HG03196 (cell line): ENCODE measurements around the gene DUOXA2.
A peak's percentile ranks its signal among the peaks of the same experiment; 100 is the strongest.

ENCODE experiments used
- ATAC-seq: cut with Tn5 transposase; IDR thresholded peaks from one replicate; pipeline ENCODE4 v1.9.1; 2021; ENCODE audit not compliant: unreplicated experiment

Gene DUOXA2

DNA sequence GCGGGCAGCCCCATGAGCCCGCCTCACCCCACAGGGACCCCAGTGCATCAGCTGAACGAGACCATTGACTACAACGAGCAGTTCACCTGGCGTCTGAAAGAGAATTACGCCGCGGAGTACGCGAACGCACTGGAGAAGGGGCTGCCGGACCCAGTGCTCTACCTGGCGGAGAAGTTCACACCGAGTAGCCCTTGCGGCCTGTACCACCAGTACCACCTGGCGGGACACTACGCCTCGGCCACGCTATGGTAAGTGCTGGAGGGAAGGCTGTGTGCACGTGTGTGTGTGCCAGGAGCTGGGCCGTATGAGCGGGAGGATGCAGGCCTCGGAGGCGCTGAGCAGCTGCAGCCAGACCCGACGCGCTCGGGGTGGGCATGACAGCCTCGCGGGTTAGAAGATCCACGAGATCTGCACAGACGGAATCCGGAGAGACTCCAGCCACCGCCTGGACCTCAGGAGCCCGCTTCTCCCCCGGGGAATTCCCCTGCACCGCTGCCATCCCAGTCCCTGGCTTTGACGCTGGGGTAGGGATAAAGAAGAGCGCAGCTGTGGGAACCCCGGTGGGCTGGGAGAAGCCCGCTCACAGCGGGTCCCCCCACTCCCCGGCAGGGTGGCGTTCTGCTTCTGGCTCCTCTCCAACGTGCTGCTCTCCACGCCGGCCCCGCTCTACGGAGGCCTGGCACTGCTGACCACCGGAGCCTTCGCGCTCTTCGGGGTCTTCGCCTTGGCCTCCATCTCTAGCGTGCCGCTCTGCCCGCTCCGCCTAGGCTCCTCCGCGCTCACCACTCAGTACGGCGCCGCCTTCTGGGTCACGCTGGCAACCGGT lies 2.6 kb downstream of the DUOXA2 start:
- no peak for ATAC-seq

DNA sequence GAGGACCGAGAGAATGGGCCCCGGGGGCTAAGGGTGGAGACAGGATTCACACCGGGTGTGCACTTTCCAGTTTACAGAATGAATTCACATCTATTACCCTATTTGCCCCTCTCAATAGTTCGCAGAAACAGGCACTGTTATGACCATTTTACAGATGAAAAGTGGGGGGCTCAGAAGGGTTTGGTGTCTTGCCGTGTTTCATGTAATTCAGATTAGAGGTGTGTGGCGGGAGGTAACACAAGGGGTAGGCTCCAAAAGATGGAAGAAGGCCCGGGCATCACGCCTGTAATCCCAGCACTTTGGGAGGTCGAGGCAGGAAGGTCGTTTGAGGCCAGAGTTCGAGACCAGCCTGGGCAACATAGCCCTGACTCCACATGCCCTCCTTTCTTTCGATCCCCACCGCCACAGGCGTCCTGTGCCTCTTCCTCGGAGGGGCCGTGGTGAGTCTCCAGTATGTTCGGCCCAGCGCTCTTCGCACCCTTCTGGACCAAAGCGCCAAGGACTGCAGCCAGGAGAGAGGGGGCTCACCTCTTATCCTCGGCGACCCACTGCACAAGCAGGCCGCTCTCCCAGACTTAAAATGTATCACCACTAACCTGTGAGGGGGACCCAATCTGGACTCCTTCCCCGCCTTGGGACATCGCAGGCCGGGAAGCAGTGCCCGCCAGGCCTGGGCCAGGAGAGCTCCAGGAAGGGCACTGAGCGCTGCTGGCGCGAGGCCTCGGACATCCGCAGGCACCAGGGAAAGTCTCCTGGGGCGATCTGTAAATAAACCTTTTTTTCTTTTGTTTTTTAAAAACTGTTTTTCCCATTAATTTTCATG lies 3.4 kb downstream of the DUOXA2 start:
- no peak for ATAC-seq

DNA sequence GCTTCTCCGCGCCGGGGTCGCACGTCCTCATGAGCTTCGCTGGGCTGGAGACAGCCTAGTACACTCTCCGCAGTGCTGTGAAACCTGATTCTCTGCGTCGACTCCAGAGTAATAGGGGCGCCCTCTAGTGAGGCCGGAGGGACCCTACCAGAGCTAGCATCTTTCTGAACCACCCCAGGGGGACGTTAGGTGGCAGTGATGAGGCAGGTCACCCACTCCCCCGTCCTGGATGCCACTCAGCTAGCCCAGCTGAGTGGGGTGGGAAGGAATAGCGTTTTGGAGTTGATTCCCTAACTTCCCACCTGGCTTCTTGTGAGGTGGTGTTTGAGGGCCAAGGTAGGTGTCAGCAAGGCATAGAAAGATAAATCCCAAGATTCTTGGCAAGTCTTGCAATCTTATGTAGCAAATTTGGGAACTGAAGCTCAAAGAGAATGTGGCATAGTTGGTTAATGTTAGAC lies 4.0 kb downstream of the DUOXA2 start:
- ATAC-seq = peak; percentile 91

DNA sequence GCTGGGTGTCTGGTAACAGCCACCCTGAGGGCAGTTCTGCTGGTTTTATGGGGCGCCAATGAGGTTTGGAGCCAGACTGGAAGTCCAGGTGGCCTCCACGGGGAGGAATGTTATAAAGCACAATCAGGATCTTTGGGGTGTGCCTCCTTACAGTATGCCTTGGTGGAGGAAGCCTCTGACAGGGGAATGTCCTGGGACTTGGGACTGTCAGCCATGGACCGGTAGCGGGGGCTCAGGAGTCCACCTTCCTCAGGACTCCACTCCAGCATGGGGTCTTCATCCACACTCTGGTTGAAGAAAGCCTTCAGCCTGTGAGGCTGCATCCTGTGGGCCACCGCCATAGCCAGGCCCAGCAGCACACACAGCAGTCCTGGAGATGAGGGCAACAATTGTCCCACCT lies 4.9 kb downstream of the DUOXA2 start:
- ATAC-seq = no peak

DNA sequence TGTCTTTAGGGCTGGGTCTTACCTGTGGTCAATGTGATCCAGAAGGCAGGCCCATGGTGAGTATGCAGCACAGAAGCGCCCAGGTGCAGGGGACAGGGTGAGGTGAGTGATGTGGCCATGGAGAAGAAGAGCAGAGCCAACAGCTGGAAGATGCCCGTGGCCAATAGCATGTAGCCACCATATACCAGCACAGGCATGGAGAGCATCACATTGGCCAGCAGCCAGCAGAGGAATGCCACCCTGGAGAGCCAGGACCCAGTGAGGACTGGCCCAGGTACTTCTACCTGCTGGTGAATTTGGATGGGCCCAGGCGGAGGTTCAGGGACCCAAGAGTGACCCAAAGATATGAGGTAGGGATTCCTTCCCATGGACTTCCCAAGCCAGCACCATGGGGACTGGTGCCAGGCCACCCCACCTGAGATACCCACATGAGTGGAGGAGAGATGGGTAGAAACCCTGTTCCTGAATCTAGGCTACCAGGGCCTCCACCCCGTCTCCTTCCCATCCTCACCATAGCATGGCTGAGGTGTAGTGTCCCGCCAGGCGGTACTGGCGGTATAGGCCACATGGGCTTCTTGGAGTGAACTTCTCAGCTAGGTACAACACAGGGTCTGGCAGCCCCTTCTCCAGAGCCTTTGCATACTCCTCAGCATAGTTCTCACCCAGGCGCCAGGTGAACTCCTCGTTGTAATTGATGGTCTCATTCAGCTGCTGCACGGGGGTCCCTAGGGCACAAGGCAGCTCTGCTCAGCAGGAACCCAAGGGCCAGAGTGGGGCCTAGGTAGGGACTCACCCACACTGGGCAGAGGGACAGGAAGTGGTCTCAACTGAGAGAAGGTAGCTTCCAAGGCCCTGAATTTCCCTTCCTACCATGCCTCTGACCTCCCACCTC lies 6.2 kb downstream of the DUOXA2 start:
- ATAC-seq = no peak

DNA sequence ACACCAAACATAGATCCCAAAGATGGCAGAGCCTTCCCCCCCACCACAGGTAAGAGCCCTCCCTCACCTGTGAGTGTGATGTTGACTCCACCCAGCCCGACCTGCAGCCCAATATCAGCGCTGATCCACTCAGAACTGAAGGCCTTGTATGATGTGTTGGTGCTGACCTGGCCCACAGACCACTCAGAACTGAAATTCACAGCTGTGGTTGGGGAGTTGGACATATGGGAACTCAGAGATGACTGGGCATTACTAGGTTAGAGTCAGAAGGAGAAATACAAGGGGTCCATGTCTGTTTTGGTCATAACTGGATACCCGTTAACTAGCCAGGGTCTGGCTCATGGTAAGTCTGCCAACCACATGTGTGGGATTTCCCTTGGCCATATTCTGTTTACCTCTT lies 6.9 kb downstream of the DUOXA2 start:
- no peak for ATAC-seq

DNA sequence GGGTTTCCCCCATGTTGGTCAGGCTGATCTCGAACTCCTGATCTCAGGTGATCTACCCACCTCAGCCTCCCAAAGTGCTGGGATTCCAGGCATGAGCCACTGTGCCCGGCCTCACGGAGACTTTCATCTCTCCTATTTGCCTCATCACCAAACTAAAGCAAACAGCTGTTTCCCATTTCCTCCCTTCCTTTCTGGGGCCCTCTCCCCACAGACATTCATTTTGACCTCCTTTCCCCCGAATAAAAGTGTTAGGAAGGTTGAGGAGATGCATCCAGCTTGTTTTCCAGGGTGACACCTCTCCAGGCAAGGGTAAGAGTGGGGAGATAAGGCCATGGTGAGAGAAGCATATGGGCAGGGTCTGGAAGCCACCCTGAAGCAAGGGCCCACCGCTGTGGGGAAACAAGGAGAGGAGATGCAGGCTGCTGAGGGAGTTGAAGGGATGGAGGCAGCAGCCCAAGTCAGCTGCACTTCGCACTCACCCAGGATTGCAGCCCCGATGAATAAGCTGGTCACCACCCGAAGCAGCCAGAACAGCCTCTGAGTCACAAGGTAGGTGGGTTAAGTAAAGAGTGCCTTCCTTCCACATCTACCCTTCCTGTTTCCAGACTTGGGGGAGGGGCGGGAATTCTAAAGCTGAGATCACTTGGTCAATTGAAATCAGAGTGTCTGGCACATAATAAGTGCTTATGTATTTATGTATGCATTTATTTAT lies 7.7 kb downstream of the DUOXA2 start:
- no peak for ATAC-seq

DNA sequence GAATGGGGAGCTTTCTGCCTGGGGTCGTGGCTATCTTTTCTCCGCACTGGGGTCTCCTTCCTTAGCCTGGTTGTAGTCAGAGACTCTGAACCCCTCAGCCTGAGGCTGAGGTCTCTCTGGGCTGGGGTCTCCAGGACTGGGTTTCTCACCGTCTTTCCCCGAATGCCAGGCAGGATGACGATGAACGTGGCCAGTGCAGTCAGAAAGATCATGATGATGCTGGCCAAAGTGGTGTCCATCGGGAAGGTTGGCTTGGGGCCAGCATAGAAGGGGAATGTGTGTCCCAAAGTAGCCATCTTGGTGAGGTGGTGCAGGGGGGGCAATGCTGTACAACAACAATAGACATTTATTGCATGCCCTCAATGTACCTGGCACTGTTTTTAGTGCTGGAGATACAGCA lies 8.6 kb downstream of the DUOXA2 start:
- no peak for ATAC-seq

DNA sequence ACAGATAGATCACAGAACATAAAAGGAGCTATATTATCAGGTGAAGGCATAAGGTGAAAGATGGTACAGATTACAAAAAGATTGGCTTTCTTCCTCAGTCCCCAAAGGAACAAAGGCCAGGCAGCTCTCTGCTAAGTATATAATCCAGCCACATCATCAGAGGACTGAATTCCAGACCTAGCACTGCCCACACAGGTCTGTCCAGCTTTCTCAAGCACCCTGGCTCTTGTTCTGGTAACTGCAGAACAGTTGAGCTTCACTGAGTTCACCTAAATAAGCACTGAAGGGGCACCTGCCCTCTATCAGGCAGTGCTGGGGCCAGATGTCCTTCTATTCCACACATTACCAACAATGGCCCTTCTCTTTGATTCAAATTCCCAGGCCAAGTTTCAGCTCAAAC lies 9.3 kb downstream of the DUOXA2 start:
- no peak for ATAC-seq

DNA sequence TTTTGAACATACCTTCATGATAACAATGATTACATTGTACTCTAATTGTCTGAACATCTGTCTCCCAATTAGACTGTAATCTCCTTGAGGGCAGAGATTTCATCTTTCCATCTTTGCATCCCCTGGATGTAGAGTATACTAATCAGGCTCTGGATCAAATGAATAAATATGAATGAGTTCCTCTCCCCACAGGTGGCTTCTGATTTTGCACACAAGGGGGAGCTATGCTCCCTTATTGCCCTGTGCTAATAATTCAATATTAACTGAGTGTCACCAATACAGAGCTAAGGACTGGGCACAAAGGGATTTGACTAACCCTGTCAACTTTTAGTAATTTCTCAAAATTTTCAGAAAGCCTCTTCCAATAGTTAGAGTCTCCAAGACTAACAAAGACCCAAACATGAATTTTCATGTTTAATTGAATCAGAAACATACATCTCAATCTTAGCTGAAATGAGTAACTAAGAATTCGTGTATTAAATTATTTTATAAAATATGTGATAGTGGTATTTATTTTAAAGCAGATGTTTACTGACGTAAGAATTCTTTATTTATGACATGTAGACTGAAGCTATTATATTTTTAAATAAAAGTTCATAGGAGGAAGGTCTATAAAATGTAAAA lies 12.5 kb downstream of the DUOXA2 start:
- ATAC-seq = no peak

DNA sequence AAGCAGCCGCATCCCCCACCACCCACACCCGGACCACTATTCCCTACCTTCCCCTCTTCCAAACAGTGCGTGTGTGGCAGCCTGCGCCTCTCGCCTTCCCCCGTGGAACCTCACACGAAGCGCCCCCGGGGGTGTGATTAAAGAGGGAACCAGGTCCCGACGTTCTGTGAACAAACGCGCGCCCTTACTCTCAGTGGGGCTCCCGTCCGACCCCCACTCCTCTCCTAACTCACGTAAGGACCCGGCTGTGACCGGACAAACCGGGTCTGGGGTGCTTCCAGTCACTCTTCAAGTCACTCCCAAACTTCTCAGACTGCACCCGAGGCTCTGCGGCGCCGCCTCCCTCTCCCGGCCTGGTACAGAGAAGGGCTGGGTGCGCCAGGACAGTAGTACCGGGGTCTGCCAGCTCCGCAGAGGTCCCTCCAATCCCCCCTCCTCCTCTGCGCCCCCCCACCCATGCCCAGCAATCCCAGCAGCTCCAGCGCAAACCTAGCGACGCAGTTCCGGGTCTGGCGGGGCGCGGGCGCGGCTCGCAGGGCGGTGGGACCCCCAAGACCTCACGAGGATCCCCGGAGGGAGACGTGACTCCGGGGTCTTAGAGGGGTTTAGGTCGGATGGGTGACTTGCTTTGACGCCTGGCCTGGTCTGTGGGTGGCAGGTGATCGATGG lies 15.0 kb downstream of the DUOXA2 start:
- ATAC-seq = no peak

DNA sequence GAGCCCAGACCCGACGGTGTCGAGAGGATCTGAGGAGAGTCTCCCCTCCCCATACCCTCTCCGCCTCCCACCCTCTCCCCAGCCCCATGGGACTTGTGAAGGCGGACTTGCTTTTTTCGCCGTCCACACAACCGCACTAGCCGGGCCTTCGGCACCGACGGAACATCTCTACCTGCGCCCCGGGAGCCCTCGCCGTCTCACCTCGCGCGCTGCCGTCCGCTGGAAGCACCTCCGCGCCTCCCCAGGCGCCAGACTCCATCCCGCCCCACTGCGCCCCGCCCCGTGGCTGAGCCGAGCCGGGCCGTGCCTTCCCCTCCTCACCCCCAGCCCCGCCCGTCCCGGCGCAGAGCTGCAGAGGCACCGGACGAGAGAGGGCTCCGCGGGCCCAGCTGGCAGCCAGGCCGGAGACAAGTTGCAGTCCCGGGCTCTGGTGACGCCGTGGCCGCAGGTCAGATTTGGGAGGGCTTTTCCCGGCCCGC lies 15.6 kb downstream of the DUOXA2 start, which contains the start of the genes DUOX1 and DUOXA1:
DUOX1 (plus strand) TSS at position 344 of the 479 bp plus-strand sequence. CDS start 1,973 bp downstream, outside the sequence.
DUOXA1 (minus strand) TSS at position 229 of the 479 bp plus-strand sequence. CDS start 6,865 bp downstream, outside the sequence.
- ATAC-seq = no peak

DNA sequence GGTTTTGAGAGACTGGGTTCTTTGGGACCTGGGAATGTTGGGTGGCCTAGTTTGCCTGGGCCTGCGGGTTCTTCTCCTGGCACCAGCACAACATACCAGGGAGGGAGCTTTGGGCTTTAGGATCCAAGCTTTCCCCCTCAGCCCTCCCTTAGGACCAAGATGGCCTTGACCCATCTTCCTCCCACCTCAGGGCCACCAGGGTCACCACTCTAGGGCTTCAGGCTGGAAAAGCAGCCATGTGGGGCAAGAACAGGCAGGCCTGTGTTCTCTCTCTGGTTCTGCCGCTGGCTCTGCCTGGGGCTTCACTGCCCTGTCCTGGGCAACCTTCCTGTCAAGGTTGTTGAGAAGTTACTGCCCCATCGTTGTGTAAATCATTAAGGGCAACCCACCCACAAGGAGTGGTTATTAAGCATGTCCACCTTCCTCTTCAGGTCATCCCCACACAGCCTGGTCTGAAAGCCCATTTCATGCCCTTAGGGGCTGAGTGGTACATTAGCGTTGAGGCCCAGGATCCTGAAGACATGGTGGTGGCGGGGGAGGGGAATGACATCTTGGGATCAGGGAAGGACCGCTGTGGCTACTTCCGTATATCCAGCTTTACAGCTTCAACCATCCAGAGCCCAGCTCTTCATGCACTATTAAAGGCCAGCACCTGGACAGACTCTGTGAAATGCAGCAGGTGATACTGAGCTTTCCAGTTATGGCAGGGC lies 16.3 kb downstream of the DUOXA2 start:
- ATAC-seq = no peak

DNA sequence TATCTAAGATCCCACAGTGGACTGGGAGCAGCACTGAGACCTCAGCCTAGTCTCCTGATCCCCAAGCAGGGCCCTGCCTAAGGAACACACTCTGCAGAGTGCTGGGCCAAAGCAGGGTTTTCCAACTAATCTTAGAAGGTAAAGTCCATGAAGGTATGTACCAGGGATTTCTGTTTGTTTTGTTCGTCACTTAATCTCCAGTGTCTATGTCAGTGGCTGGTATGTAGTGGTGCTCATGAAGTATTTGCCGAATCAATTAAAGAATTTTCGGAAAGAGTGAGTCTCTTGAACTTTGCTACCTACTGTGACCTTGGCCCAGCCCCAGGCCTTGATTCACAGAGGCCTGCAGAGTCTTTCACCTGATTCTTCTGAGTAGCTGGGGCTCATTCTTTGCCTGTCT lies 17.4 kb downstream of the DUOXA2 start:
- ATAC-seq = no peak

DNA sequence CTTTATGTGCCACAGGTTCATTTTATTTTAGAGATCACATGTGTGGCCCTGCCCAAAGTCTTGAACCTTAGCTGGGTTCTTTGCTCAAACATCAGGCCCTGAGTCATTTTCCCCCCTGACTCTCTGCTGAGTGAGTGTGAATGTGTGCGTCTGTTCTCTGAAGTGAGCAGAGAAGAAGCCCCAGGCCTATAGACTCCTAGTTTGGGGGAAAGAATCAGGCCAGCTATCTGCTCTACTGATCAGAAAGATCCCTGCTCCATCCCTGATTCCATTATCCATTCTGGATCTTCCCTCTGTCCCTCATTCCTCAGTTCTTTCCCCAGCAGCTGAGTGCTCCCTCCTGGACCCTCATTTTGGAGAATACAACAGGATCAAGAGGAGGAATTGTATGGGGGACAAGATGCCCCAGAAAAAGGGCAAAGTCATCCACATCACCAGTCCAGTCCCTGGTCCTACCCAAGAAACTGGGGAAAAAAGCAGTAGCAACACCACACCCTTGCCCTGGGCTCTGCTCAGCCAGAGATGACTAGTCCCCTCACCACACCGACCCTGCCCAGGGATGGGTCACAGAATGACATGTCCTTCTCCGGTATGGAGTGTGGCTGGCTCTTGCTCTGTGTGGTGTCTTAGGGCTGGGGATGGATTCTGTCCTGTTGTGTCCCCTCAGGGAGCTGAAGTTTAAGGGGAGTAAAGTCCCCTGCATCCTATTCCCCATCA lies 18.9 kb downstream of the DUOXA2 start:
- no peak for ATAC-seq

DNA sequence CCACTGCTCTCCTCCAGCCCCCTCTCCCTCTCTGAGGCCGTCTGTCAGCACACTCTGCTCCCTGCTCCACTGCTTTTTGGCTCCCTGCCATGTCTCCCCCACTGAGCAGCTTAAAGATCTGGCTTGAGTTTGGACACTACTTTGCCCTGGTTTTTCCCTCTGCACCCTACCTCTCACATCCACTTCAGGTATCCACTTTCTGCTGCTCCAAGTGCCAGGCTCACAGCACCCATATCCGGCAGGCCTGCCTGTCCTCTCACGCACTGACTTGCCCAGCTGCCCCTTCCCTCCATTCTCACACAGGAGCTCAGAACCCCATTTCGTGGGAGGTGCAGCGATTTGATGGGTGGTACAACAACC lies 19.4 kb downstream of the DUOXA2 start:
- ATAC-seq = no peak

DNA sequence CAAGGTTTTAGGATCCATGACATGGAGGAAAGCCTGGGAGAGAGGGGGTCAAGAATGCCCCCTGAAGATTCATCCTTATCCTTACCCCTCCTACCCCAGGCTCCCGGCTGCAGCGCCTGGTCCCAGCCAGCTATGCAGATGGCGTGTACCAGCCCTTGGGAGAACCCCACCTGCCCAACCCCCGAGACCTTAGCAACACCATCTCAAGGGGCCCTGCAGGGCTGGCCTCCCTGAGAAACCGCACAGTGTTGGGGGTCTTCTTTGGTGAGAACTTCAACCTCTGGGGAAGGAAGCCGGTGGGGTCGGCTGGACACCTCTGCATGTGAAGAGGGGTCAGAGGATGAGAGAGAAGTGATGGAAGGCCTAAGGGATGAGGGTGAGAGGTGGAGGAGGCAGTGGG lies 19.9 kb downstream of the DUOXA2 start:
- no peak for ATAC-seq
